GM21367 (cell line): ENCODE results near the gene FIGNL2.

Source experiments
- ATAC-seq: cut with Tn5 transposase; IDR thresholded peaks from one replicate; pipeline ENCODE4 v1.9.1; 2021; ENCODE audit not compliant: unreplicated experiment

Gene FIGNL2

DNA sequence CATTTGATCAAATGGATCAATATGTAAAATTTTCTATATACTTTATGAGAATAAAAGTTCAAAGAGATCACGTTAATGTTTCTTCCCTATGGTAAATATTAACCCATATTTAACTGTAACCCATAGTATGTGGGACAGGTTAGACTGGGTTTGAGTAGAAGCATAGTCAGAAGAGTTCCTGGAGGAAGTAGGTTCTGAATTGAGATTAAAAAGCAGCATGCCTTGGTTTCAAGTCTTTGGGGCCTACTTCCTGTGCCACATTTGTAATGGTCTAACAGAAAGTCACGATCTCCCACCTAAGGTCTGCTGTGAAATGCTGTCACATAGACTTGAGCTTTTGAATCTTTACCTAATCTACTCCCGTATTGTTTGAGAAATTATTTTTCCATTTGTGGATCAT, 63.8 kb downstream of the FIGNL2 start:
- ATAC-seq: no peak

DNA sequence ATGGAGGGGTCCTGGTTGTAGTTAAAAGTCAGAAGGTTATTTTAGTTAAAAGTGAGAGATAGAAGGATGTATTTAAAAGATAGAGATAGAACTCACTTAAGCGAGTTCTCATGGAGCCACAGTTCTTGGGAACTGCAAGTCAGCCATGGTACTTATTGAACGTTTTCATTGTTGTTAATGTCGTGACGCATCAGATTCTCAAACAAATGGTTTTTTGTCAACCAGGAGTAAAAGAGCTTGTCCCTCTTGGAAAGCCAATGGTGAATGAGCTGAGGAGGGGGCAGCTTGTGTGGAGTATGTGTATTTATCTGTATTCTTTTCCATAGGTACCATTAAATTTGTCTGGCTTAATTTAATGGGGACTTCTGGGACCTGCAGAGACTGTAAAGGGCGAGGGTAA, 68.6 kb downstream of the FIGNL2 start:
- ATAC-seq: no peak

DNA sequence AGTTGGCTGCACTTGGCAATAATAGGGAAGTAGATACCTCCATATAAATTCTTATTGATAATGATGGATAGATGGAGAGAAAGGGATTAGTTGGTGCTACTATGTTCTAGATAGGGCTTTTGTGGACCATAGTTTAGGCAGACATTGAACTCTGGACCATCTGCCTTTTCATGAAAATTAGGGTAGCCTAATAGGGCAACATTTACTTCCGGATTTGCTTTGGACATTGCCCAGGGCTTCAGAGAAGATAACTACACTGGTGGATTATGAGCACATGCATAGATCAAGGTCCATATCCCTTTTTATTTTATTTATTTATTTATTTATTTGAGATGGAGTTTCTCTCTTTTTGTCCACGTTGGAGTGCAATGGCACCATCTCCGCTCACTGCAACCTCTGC, 70.5 kb downstream of the FIGNL2 start:
- ATAC-seq: no peak

DNA sequence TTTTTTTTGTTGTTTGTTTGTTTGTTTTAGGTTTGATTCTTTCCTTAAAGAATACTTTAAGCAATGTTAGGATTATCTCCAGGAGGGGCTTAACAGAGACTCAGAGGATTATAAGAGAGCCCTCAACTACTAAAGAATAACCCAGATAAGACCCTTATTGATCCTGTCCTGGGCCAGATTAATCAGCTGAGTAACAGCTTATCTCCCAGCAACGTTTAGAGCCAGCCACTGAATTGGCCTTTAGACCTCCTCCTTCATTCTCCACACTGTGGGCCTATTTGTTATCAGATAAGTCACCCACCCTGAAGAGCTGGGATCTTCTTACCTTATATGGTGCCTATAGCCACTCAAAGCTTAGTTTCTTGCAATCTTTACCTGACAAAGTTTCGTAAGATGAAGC, 71.1 kb downstream of the FIGNL2 start:
- ATAC-seq: no peak

DNA sequence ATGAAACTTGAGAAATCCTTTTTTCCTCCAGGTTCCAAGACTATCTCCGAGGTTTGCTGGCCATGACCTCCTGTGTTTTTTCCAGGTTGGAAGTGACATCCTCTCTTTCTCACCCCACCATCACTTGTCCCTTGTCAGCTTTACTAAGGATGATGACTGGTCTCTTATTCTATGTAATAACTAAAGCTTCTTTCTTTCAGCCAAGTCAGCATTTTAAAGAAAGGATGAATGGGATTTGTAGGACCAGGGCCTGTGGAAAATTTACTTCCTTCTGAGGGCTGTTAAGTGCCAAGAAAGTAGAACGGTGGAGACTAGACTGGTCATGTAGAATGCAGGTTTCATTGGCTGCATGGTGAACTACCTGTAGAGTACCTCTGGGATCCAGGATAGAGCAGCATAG, 73.6 kb downstream of the FIGNL2 start:
- ATAC-seq: no peak

DNA sequence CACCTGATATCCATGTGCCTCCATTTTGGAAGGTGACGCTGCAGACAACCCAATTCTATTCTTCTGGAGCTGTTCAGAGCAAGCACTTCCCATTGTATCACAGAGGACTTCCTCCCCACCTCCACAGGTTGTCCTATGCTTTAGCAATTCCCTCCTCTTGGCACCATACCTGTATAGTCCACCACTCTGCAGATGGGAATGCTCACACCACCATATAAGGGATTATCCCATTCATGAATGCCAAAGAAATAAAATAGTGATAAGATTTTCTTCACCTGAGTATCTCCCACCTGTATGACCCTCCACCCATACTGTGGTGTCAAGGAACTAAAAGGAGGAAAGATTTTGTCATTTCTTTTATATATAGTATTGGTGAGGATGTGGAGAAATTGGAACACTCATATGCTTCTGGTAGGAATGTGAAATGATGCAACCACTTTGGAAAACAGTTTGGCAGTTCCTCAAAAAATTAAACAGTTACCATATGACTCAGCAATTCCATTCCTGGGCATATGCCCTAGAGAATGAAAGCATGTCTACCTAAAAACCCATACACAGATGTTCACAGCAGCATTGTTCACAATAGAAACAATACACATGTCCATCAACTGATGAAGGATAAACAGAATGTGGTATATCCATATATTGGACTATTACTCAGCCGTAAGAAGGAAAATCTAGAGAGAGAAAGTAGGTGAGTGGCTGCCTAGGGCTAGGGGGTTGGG, 75.2 kb downstream of the FIGNL2 start:
- ATAC-seq: no peak

DNA sequence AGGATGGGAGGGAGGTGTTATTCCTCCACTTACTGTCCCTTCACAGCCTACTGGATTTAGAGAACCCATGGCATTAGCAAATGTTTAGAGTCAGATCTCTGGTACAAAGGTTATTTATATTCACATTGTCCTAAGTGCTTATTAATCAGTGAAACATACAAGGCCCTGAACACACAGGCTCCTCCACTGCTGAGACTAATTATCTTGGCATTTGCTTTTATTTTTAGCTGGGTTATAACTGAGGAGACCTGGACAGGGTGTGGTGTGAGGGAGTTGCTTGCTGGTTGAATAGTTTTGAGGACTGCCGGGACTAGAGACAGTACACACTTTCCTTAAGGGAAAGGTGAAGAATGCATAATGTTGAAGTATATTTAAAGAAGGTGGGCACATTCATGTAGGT, 77.5 kb downstream of the FIGNL2 start:
- no peak for ATAC-seq
